ENCODE measurements around the gene SLC22A3. TPM values are rescaled to one million over a fixed set of nuclear protein-coding genes. Genes with fewer than 3 reads are reported as not detected.

SLC22A3 gene
- total and polyA plus RNA-seq, 2 of the 13 experiments (the other 11 are each of a cell fraction or from before 2014, with no cell fraction given): 12.0 to 31.5 TPM

- TF ChIP-seq SIN3B (IDR thresholded peaks at IDR 0.05; ENCODE audit: low read length) (0 out of 2 replicates have a peak, but pooled peaks have one; percentile 19), PHF21A (CRISPR knock-in tag; IDR thresholded peaks at IDR 0.05) (no peak), ETV5 (CRISPR knock-in tag; IDR thresholded peaks at IDR 0.05; ENCODE audit: borderline replicate concordance) (peak; percentile 49; the same call in 1 of the 2 replicates), NCOA5 (CRISPR knock-in tag; IDR thresholded peaks at IDR 0.05) (no peak), ZBTB25 (CRISPR knock-in tag; IDR thresholded peaks at IDR 0.05) (peak; percentile 40; the same call in 1 of the 2 replicates), TCF7L2 (IDR thresholded peaks at IDR 0.05; ENCODE audit: low read depth, low read length) (no peak), ZNF230 (CRISPR knock-in tag; IDR thresholded peaks at IDR 0.05) (0 out of 2 replicates have a peak, but pooled peaks have one; percentile 52), ZNF317 (CRISPR knock-in tag; IDR thresholded peaks at IDR 0.05) (peak; percentile 59; the same call in 1 of the 2 replicates), ZFP91 (CRISPR knock-in tag; IDR thresholded peaks at IDR 0.05; ENCODE audit: borderline replicate concordance) (0 out of 2 replicates have a peak, but pooled peaks have one; percentile 19), HOXD1 (CRISPR knock-in tag; IDR thresholded peaks at IDR 0.05) (no peak), ZNF251 (CRISPR knock-in tag; IDR thresholded peaks at IDR 0.05) (no peak), JDP2 (CRISPR knock-in tag; IDR thresholded peaks at IDR 0.05; ENCODE audit: borderline replicate concordance) (no peak), ZNF75D (CRISPR knock-in tag; IDR thresholded peaks at IDR 0.05; ENCODE audit: borderline replicate concordance) (no peak), IRF2 (CRISPR knock-in tag; IDR thresholded peaks at IDR 0.05) (peak; percentile 69; the same call in 1 of the 2 replicates), RXRA (CRISPR knock-in tag; IDR thresholded peaks at IDR 0.05) (no peak), ZNF580 (CRISPR knock-in tag; IDR thresholded peaks at IDR 0.05; ENCODE audit: borderline replicate concordance, low read depth) (0 out of 2 replicates have a peak, but pooled peaks have one; percentile 64), ZBTB1 (CRISPR knock-in tag; IDR thresholded peaks at IDR 0.05; ENCODE audit: borderline replicate concordance) (no peak), ZSCAN9 (CRISPR knock-in tag; IDR thresholded peaks at IDR 0.05; ENCODE audit: borderline replicate concordance) (peak; percentile 66; the same call in 1 of the 2 replicates), PAF1 (CRISPR knock-in tag; IDR thresholded peaks at IDR 0.05) (no peak), ZBTB34 (CRISPR knock-in tag; IDR thresholded peaks at IDR 0.05) (no peak), ZNF687 (CRISPR knock-in tag; IDR thresholded peaks at IDR 0.05) (peak; percentile 41; the same call in 1 of the 2 replicates), ZNF205 (CRISPR knock-in tag; IDR thresholded peaks at IDR 0.05) (peak; percentile 60; the same call in 1 of the 2 replicates)
Observed at GRCh38 chr6:160455541-160456213, 107.5 kb downstream of the SLC22A3 start (continued).

All from HepG2 (cell line).